SJSA1 (cell line): ENCODE results near the gene CATSPERD. TPM values are rescaled to one million over a fixed set of nuclear protein-coding genes. Genes with fewer than 3 reads are reported as not detected.

Experiments
- DNase-seq, 2 experiments: peaks; one replicate each; pipeline ENCODE4 v3.0.0-alpha.2; 2015 to 2020; ENCODE audit warnings: low spot score in 2 of 2, low read depth in 1 of 2
- H3K27ac ChIP-seq: fragments of 250-450 bp; sonication (Bioruptor Pico); 2 replicates; pipeline ENCODE4 v1.5.1; 2020; ENCODE audit warnings: mild to moderate bottlenecking, moderate library complexity
- H3K27me3 ChIP-seq: fragments of 250-450 bp; sonication (Bioruptor Pico); replicated peaks from 2 replicates; pipeline ENCODE4 v1.5.1; 2020; ENCODE audit warnings: mild to moderate bottlenecking, moderate library complexity
- H3K36me3 ChIP-seq: fragments of 250-450 bp; sonication (Bioruptor Pico); 2 replicates; pipeline ENCODE4 v1.5.1; 2020; ENCODE audit warnings: mild to moderate bottlenecking
- H3K4me1 ChIP-seq: fragments of 250-450 bp; sonication (Bioruptor Pico); replicated peaks from 2 replicates; pipeline ENCODE4 v1.6.1; 2021; ENCODE audit warnings: mild to moderate bottlenecking
- H3K4me3 ChIP-seq: fragments of 250-450 bp; sonication (Bioruptor Pico); 2 replicates; pipeline ENCODE4 v1.5.1; 2020; ENCODE audit warnings: mild to moderate bottlenecking
- H3K9me3 ChIP-seq: fragments of 250-450 bp; sonication (Bioruptor Pico); replicated peaks from 2 replicates; pipeline ENCODE4 v1.5.1; 2020; ENCODE audit warnings: mild to moderate bottlenecking
- total RNA-seq: library from RNA; depleted of rRNA; stranded (reverse); fragments of >200 nt; shearing (Covaris generic); gene quantifications from 2 replicates; pipeline ENCODE4 v1.2.3, GENCODE V29; 2014; rRNA removed

CATSPERD gene, protein sequence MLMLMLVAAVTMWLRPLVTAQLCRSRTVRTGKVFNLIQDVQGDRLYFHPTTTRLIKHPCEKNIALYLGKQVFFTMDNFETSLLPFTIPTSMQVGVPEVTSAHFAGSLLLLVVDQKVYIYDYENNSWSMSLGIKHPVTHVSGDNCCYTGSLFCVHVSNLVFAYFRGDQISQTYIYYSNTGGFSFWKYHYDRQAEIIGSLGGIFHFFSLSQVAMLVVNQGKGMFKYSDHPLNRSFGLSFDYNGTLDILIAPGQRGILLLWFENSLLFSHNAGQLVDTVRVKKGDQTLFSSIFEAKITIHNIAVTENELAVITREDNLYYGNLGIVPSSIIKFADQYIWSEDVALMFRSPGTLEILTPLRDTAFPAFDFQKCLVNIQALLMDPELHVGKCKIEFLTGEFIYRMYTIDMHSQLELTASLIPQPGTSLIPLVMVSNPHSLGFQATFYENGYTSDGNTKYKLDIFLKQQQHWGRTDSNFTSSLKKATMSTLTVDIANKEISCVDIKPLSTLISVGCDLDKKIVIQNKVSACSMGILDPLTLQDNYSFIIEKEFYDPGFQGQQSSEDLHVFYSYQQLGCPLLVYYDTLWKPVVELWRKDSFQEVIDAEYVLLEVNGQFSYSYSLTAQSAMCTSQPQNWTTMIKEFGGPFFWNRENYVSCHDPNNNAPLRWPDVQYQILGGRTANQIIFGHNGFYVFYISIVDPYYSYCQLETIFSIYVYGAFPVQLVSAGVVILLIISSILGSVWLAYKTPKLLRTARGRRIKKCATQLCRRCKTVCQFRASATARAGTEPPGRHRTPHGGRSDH
- total RNA-seq, result not detected in 2 replicates

DNA sequence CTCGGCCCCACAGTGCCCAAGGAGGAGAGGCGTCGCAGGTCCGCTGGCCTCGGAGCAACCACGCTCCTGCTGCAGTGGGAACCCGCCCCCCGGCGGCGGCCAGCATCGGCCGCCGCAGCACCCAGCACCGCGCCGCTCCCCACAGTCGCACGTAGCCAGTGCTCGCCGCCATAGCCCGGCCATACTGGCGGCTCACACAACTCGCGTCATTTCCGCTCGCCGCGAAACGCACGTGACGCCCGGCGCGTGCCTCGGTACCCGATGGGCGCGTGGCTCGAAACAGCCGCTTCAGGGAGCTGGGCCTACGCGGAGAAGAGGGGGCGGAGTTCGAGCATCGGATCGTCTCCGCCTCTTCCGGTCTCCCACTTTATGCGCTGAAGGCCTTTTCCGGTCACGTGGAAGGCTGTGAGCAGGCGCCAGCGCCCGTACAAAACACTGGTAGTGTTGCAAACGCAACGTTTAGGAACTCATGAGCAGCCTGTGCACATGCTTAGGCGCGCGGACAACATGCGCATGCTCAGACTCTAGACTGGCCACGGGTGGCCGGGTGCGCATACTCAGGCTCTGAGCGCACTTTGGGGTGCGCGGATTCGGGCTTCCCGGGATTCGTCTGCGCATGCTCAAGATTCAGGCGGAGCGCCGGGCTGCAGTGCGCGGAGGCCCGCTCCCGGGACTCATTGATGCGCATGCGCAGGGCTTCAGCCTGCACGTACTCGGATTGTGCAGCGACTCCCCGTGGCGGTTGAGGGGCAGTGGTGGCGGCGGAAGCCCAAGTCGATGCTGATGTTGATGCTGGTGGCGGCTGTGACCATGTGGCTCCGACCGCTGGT lies at the start of gene CATSPERD, which contains the start of gene LONP1:
Gene CATSPERD (plus strand): TSS at position 677 of the 830 bp plus-strand sequence. CDS start 101 bp downstream, at position 778.
Gene LONP1 (minus strand): TSS at position 186 of the 830 bp plus-strand sequence. CDS start 14 bp downstream, at position 172.
- Histone ChIP-seq H3K27ac (peak within 1 kb of the TSS; percentile 72), H3K36me3 (peaks cover 18% of the 10 kb centered on the region), H3K4me3 (peak within 1 kb of the TSS; percentile 74), H3K4me1 (peaks cover 15% of the 10 kb centered on the region), H3K9me3 (no peaks in the 10 kb centered on the region), H3K27me3 (0 out of 2 replicates have a peak, but pooled peaks cover 2% of the 10 kb centered on the region)
- DNase-seq, result peak; percentile 98 to 100

DNA sequence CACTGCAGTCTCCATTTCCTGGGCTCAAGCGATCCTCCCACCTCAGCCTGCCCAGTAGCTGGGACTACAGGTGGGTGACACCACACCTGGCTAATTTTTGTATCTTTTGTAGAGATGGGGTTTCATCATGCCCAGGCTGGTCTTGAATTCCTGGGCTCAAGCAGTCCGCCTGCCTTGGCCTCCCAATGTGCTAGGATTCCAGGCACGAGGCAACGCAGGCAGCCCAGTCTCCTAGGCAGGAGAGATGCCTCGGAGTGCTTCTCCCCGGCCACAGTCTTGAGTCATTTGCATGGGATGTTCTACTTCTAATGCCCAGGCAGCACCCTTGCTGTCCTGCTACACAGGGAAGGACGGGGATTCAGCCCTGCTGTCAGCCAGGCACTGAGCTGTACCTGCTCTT lies 48.8 kb upstream of the CATSPERD start:
- peaks cover 40% of the 10 kb centered on the region for H3K36me3 ChIP-seq

DNA sequence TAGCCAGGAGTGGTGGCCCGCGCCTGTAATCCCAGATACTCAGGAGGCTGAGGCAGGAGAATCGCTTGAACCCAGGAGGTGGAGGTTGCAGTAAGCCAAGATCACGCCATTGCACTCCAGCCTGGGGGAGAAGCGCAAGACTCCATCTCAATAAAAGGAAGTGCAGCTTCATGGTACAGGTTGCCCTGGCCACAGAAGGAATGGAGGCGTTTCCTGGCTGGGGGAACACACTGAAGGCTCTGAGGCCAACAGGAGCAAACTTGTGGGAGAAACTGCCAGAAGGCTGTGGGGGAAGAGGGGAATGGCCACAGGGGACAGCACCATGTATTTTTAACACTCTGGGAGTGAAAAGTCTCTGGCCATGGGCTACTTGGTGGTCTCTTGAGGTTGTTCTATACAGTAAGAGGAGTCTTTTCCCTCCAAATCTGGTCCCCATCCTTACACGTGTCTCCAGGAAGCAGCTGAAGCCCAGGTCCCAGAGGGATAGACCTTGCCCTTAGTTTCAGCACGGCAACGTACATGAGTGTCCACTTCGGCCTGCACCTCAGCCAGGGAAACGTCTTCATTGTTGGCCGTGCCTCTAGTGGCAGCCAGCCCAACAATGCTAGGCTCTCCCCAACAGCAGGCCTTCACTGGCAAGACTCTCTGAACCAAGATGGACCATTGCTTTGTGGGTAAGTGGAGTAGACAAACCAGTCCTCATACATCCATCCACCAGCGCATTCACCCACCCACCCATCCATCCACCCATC lies 47.6 kb upstream of the CATSPERD start:
- Histone ChIP-seq H3K27ac (no peak overlapping the region), H3K27me3 (no peaks in the 10 kb centered on the region), H3K36me3 (peaks cover 29% of the 10 kb centered on the region), H3K4me1 (no peaks in the 10 kb centered on the region), H3K9me3 (no peaks in the 10 kb centered on the region), H3K4me3 (no peak overlapping the region)
- DNase-seq, result no peak

More for the DNA sequence above, 48.8 kb upstream of the CATSPERD start:
- H3K4me1 ChIP-seq, result no peaks in the 10 kb centered on the region
- H3K27me3 ChIP-seq, result no peaks in the 10 kb centered on the region
- no peak for DNase-seq
- no peak overlapping the region for H3K27ac ChIP-seq
- no peak overlapping the region for H3K4me3 ChIP-seq
- no peaks in the 10 kb centered on the region for H3K9me3 ChIP-seq

DNA sequence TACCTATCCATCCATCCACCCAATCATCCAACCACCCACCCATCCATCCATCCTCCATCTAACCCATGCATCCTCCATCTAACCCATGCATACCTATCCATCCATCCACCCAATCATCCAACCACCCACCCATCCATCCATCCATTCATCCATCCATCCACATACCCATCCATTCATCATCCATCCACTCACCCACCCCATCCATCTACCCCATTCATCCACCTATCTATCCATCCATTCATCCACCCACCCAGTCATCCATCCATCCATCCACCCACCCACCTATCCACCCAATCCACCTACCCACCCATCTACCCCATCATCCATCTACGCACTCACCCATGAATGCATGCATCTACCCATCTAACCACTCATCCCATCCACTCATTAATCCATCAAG lies 46.7 kb upstream of the CATSPERD start:
- Histone ChIP-seq H3K4me1 (no peaks in the 10 kb centered on the region), H3K9me3 (no peaks in the 10 kb centered on the region), H3K4me3 (no peak overlapping the region), H3K27ac (no peak overlapping the region), H3K27me3 (no peaks in the 10 kb centered on the region), H3K36me3 (peaks cover 26% of the 10 kb centered on the region)
- no peak for DNase-seq

DNA sequence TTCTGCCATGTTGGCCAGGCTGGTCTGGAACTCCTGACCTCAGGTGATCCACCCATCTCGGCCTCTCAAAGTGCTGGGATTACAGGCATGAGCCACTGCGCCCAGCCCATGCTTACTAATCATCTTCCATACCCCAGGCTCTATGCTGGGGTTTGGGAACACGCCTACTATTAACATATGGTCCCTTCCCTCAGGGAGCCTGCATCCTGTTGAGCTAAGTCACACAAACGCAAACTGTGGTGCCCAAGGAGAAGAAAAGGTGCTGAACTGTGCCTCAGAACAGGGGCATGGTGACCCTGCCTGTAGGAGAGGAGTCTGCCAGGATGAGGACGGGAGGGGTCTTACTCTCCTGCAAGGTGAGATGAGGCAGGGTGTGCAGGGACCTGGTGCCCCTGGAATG lies 45.7 kb upstream of the CATSPERD start:
- Histone ChIP-seq H3K4me1 (peaks cover 6% of the 10 kb centered on the region), H3K27ac (no peak overlapping the region), H3K4me3 (no peak overlapping the region), H3K36me3 (peaks cover 16% of the 10 kb centered on the region), H3K27me3 (no peaks in the 10 kb centered on the region), H3K9me3 (no peaks in the 10 kb centered on the region)
- DNase-seq, result no peak

DNA sequence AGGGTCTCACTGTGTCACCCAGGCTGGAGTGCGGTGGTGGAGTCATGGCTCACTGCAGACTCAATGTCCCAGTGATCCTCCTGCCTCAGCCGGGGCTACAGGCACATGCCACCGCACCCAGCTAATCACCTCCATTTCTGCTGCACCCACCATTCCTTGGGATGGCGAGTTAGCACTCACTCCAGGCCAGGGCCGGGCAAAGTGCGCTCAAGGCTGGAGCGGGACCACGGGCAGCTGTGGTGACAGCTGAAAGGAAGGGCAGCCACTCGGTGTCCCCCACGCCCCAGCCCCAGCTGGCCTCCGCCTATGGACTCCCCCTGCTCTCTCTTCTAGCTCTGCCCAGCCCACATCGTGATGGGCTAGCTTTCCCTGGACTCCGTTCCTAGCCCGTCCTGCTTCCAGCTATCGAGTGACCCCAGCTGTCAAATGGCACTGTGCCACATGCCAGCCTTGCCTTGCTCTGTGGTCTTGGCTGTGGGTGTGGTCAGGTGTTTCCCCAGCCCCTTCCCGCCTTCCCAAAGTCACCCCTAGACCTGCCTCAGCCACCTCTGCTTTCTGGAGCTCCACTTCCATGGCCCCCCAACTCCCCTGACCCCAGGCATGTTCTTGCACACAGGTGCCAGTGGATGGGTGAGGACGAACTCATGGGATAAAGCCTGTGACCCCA lies 44.2 kb upstream of the CATSPERD start:
- H3K9me3 ChIP-seq, result no peaks in the 10 kb centered on the region
- no peak for DNase-seq
- no peaks in the 10 kb centered on the region for H3K27me3 ChIP-seq
- H3K27ac ChIP-seq, result no peak overlapping the region
- H3K36me3 ChIP-seq, result peaks cover 7% of the 10 kb centered on the region
- no peak overlapping the region for H3K4me3 ChIP-seq
- peaks cover 12% of the 10 kb centered on the region for H3K4me1 ChIP-seq

DNA sequence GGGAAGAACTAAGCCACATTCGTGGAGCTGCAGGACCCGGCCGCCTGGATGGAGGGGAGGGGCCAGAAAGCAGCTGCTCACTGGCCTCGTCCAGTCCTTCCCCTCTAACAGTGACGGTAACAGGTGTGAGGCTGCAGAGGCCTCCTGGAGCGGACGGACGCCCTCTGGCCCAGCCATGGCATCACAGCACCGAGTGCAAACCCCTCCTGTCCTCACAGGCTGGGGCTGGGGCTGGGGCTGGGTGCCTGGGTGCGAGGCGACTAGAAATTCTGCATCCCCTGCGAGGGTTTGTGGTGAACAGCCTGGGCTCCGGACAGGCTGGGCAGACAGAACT lies 43.7 kb upstream of the CATSPERD start:
- Histone ChIP-seq H3K27me3 (no peaks in the 10 kb centered on the region), H3K9me3 (no peaks in the 10 kb centered on the region), H3K36me3 (peaks cover 3% of the 10 kb centered on the region), H3K4me3 (no peak overlapping the region), H3K4me1 (peaks cover 13% of the 10 kb centered on the region), H3K27ac (no peak overlapping the region)
- DNase-seq, result no peak

DNA sequence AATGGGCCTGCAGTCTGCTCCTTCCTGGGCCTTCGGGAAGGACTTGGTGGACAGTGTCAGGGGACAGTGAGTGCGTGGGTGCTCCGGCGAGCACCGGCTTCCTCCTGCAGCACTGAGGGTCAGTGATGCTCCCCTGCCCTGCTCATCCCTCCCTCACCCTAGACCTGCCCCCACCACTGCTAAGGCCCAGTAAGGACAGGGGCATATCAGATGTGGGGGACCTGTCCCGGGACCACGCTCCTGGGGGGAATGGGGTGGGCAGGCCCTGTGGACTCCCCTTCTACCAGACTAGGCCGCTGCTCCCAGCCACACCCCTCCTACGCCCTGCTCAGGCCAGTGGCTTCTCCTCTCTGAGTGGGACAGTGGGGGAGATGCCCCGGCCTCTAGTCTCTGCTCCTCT lies 43.3 kb upstream of the CATSPERD start:
- H3K36me3 ChIP-seq, result peaks cover 3% of the 10 kb centered on the region
- H3K4me3 ChIP-seq, result no peak overlapping the region
- no peak overlapping the region for H3K27ac ChIP-seq
- no peaks in the 10 kb centered on the region for H3K27me3 ChIP-seq
- no peak for DNase-seq
- H3K4me1 ChIP-seq, result peaks cover 13% of the 10 kb centered on the region
- H3K9me3 ChIP-seq, result no peaks in the 10 kb centered on the region

DNA sequence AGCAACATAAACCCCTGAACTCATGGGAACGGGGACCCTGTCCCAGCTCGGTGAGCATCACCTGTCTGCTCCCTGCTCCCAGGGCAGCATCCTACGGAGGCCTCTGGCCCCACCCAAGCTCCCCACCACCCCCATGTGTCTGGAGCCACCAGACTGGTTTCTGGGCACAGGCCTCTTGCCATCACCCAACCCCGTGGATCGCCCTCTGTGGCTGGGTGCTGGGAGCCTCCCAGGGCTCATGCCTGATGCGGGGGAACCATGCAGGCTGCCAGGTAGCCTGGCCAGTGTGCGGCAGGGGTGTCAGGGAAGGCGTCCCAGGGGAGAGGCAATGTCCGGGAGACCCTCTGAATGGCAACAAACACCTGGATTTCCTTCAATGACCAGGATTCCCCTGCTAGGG lies 42.9 kb upstream of the CATSPERD start:
- Histone ChIP-seq H3K27ac (no peak overlapping the region), H3K9me3 (no peaks in the 10 kb centered on the region), H3K27me3 (no peaks in the 10 kb centered on the region), H3K36me3 (peaks cover 3% of the 10 kb centered on the region; the same call in 1 of the 2 replicates), H3K4me1 (peaks cover 13% of the 10 kb centered on the region), H3K4me3 (no peak overlapping the region)
- no peak for DNase-seq

DNA sequence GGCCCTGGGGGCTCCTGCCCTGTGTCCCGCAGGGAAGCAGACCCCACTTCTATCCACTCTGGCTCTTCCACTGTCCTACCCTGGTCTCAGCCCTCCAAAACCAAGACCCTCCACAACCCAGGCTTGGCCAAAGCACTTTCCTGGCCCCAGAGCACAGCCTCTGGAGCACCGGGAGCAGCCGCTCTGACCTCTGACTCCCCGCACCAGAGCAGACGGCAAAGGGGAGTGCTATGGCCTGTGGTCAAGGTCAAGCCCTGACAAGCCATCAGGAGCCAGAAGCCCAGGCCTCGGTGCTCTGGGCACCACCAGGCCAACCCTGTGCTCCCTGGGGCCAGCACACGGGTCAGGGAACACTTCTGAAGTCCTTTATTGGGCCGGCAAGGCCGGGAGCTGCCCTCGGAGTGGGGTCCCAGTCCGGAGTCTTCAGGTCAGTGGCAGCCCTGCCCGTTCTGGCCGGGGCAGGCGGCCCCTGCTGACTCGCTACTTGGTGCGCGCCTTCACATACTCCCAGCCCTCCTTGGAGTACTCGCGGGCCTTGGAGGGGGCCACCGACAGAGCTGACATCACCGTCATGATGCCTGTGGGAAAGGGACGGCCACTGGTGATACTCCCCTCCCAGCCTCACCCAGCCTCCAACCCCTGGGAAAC lies 42.2 kb upstream of the CATSPERD start:
- no peak for DNase-seq
- Histone ChIP-seq H3K4me1 (peaks cover 13% of the 10 kb centered on the region), H3K4me3 (no peak overlapping the region), H3K27me3 (no peaks in the 10 kb centered on the region), H3K9me3 (no peaks in the 10 kb centered on the region), H3K27ac (no peak overlapping the region), H3K36me3 (peaks cover 3% of the 10 kb centered on the region; the same call in 1 of the 2 replicates)

DNA sequence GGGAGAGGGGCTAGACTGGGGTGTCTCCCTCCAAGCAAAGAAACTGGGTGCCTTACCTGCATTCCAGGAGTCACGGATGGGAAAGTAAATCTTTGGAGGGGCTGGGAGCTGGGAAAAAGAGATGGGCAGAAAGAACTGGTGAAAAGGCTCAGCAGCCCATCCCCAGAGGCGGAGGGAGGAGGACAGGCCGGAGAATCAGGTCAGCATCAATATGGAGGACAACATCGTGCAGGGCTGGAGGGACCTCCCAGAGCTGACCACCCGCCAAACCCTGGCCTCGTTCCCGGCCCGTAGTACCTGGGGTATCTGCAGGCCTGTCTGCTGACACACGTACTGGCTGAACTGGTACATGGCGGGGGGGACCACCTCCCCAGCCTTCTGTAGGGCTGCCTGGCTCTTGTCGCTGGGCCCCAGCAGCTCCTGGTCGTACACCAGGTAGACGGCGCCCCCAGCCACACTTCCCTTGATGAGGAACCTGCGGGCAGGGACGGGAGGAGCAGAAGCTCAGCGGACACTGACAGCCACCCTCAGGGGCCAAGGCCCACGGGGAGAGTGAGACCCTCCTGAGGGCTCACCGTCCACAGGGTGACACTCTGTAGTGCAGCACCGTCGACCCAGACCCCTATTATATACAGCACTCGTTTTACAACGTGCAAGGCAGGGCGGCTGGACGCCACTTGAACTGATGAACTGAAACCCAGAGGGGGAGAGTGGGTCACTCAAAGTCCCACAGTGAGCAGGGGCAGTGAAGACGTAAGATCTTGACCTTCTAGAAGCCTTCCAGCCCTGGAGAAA lies 41.0 kb upstream of the CATSPERD start:
- no peak for DNase-seq
- peak overlapping the region; percentile 63 for H3K4me3 ChIP-seq
- peaks cover 3% of the 10 kb centered on the region; the same call in 1 of the 2 replicates for H3K36me3 ChIP-seq
- no peaks in the 10 kb centered on the region for H3K27me3 ChIP-seq
- no peaks in the 10 kb centered on the region for H3K9me3 ChIP-seq
- peaks cover 13% of the 10 kb centered on the region for H3K4me1 ChIP-seq
- H3K27ac ChIP-seq, result no peak overlapping the region
